ENCODE measurements around the gene TCEAL3.
A peak's percentile ranks its signal among the peaks of the same experiment; 100 is the strongest.
"Not testable (repeated sequence)": the region's sequence is repeated elsewhere in the genome, so short reads cannot be mapped to it uniquely, and the experiment has no call there.

The TCEAL3 gene

GRCh38 chrX:103571726-103572125 lies 36.0 kb upstream of the TCEAL3 start:
- DNase-seq (ENCODE audit: low read depth): no peak
- TF ChIP-seq, protein P1, sequence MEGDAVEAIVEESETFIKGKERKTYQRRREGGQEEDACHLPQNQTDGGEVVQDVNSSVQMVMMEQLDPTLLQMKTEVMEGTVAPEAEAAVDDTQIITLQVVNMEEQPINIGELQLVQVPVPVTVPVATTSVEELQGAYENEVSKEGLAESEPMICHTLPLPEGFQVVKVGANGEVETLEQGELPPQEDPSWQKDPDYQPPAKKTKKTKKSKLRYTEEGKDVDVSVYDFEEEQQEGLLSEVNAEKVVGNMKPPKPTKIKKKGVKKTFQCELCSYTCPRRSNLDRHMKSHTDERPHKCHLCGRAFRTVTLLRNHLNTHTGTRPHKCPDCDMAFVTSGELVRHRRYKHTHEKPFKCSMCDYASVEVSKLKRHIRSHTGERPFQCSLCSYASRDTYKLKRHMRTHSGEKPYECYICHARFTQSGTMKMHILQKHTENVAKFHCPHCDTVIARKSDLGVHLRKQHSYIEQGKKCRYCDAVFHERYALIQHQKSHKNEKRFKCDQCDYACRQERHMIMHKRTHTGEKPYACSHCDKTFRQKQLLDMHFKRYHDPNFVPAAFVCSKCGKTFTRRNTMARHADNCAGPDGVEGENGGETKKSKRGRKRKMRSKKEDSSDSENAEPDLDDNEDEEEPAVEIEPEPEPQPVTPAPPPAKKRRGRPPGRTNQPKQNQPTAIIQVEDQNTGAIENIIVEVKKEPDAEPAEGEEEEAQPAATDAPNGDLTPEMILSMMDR (IDR thresholded peaks at IDR 0.05; ENCODE audit: control insufficient read depth, extremely low read depth, insufficient read depth): no peak
- no peak overlapping the region for H3K4me3 ChIP-seq (ENCODE audit: low read depth, low read length)

- TF ChIP-seq, protein P1 (IDR thresholded peaks at IDR 0.05; ENCODE audit: control insufficient read depth, extremely low read depth, insufficient read depth): no peak
- H3K4me3 ChIP-seq (ENCODE audit: low read depth, low read length): no peak overlapping the region
- no peak for DNase-seq (ENCODE audit: low read depth)
Measured at GRCh38 chrX:103573202-103573601, 34.6 kb upstream of the TCEAL3 start.

- no peak overlapping the region; the same call in 1 of the 2 replicates for H3K4me3 ChIP-seq (ENCODE audit: low read depth, low read length)
- TF ChIP-seq, protein P1 (IDR thresholded peaks at IDR 0.05; ENCODE audit: control insufficient read depth, extremely low read depth, insufficient read depth): no peak
- no peak for DNase-seq (ENCODE audit: low read depth)
Measured at GRCh38 chrX:103584596-103584995, 23.2 kb upstream of the TCEAL3 start.

GRCh38 chrX:103585411-103586313 lies 22.1 kb upstream of the TCEAL3 start, which contains the start of gene TCEAL4:
TCEAL4 (plus strand) TSS chrX:103585515; CDS start chrX:103586676, 1,161 bp downstream.
- peak within 1 kb of the TSS; percentile 77 for H3K4me3 ChIP-seq (ENCODE audit: low read depth, low read length)
- TF ChIP-seq, protein P1 (IDR thresholded peaks at IDR 0.05; ENCODE audit: control insufficient read depth, extremely low read depth, insufficient read depth): no peak
- no peak for DNase-seq (ENCODE audit: low read depth)

GRCh38 chrX:103586314-103586646 lies 21.5 kb upstream of the TCEAL3 start:
- peak overlapping the region; percentile 77 for H3K4me3 ChIP-seq (ENCODE audit: low read depth, low read length)
- DNase-seq (ENCODE audit: low read depth): no peak

GRCh38 chrX:103586659-103587058 lies 21.1 kb upstream of the TCEAL3 start:
- DNase-seq (ENCODE audit: low read depth): no peak
- H3K4me3 ChIP-seq (ENCODE audit: low read depth, low read length): peak overlapping the region; percentile 77
- TF ChIP-seq, protein P1 (IDR thresholded peaks at IDR 0.05; ENCODE audit: control insufficient read depth, extremely low read depth, insufficient read depth): no peak

More at GRCh38 chrX:103586314-103586646, 21.5 kb upstream of the TCEAL3 start:
- TF ChIP-seq, protein P1 (IDR thresholded peaks at IDR 0.05; ENCODE audit: control insufficient read depth, extremely low read depth, insufficient read depth): no peak

DNA sequence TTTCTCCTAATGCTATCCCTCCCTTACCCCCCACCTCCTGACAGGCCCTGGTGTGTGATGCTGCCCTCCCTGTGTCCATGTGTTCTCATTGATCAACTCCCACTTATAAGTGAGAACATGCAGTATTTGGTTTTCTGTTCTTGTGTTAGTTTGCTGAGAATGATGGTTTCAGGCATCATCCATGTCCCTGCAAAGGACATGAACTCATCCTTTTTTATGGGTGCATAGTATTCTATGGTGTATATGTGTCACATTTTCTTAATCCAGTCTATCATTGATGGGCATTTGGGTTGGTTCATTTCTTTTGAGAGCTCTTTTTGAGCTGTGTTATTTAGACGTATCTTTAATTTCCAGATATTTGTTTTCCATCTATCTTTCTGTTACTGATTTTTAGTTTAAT lies 15.5 kb upstream of the TCEAL3 start:
- not testable (repeated sequence) for H3K4me3 ChIP-seq (ENCODE audit: low read depth, low read length); DNase-seq (ENCODE audit: low read depth)

DNA sequence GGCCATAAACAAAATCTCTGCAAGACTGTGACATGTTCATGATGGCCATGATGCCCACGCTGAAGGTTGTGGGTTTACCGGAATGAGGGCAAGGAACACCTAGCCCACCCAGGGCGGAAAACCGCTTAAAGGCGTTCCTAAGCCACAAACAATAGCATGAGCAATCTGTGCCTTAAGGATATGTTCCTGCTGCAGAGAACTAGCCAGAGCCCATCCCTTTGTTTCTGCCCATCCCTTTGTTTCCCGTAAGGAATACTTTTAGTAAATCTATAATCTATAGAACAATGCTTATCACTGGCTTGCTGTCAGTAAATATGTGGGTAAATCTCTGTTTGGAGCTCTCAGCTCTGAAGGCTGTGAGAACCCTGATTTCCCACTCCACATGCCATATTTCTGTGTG lies 12.6 kb upstream of the TCEAL3 start:
- DNase-seq (ENCODE audit: low read depth); H3K4me3 ChIP-seq (ENCODE audit: low read depth, low read length): not testable (repeated sequence)
